Epidermal melanocyte (primary cell): Measurements from ENCODE around the gene KRTAP4-12.
"Not testable (repeated sequence)": the region's sequence is repeated elsewhere in the genome, so short reads cannot be mapped to it uniquely, and the experiment has no call there.

Source experiments
- DNase-seq: peaks from one replicate; pipeline ENCODE4 v3.0.0; 2011; ENCODE audit warnings: low spot score; ENCODE audit not compliant: insufficient read length

The KRTAP4-12 gene

GRCh38 chr17:41126412-41126811 is 2.4 kb upstream of the KRTAP4-12 start:
- DNase-seq: no peak

GRCh38 chr17:41125064-41125463 is 1.1 kb upstream of the KRTAP4-12 start:
- no peak for DNase-seq

- not testable (repeated sequence) for DNase-seq
Measured at GRCh38 chr17:41123292-41123990, 541 bp downstream of the KRTAP4-12 start.

- no peak for DNase-seq
Measured at GRCh38 chr17:41121742-41122141, 2.2 kb downstream of the KRTAP4-12 start.

- not testable (repeated sequence) for DNase-seq
Measured at GRCh38 chr17:41119696-41120690, 4.0 kb downstream of the KRTAP4-12 start.

GRCh38 chr17:41118721-41119120 is 5.3 kb downstream of the KRTAP4-12 start:
- no peak for DNase-seq

- DNase-seq: not testable (repeated sequence)
Measured at GRCh38 chr17:41117846-41118386, 6.1 kb downstream of the KRTAP4-12 start, which contains the start of gene KRTAP4-11. TSS of gene KRTAP4-11 (minus strand) at chr17:41118373. CDS start at chr17:41118315, 58 bp downstream.

- no peak for DNase-seq
Measured at GRCh38 chr17:41116297-41116696, 7.7 kb downstream of the KRTAP4-12 start.

- DNase-seq: no peak
Measured at GRCh38 chr17:41111151-41111885, 12.7 kb downstream of the KRTAP4-12 start.

- DNase-seq: not testable (repeated sequence)
Measured at GRCh38 chr17:41108728-41109386, 15.1 kb downstream of the KRTAP4-12 start.

- no peak for DNase-seq
Measured at GRCh38 chr17:41107941-41108450, 16.0 kb downstream of the KRTAP4-12 start.

GRCh38 chr17:41105347-41105746 is 18.6 kb downstream of the KRTAP4-12 start, which contains the start of gene KRTAP4-9:
TSS of gene KRTAP4-9 (plus strand) at chr17:41105389. CDS start at chr17:41105389, 0 bp downstream.
- not testable (repeated sequence) for DNase-seq

GRCh38 chr17:41104386-41105038 is 19.5 kb downstream of the KRTAP4-12 start:
- DNase-seq: not testable (repeated sequence)

GRCh38 chr17:41103896-41104295 is 20.1 kb downstream of the KRTAP4-12 start:
- no peak for DNase-seq

GRCh38 chr17:41101586-41102259 is 22.3 kb downstream of the KRTAP4-12 start, which contains the start of gene KRTAP4-16:
TSS of gene KRTAP4-16 (minus strand) at chr17:41102209. CDS start at chr17:41102209, 0 bp downstream.
- no peak for DNase-seq

GRCh38 chr17:41099682-41100480 is 24.1 kb downstream of the KRTAP4-12 start:
- DNase-seq: not testable (repeated sequence)

- DNase-seq: no peak
Measured at GRCh38 chr17:41098481-41098880, 25.5 kb downstream of the KRTAP4-12 start.

- DNase-seq: no peak
Measured at GRCh38 chr17:41098042-41098441, 25.9 kb downstream of the KRTAP4-12 start, which contains the start of gene KRTAP4-8. TSS of gene KRTAP4-8 (minus strand) at chr17:41098142. CDS start at chr17:41098084, 58 bp downstream.
